T-helper 17 cell (primary cell): ENCODE data around the gene SPATS2L. TPM values are rescaled to one million over a fixed set of nuclear protein-coding genes. Genes with fewer than 3 reads are reported as not detected.

ENCODE experiments used
- ATAC-seq: fragments of 150-1000 bp; cut with Tn5 transposase; 2 replicates; pipeline ENCODE4 v1.10.0; 2021; ENCODE audit warnings: mild to moderate bottlenecking, moderate library complexity
- DNase-seq, 3 donors: peaks; one replicate each; pipeline versions ENCODE4 v3.0.0 to v3.0.0-alpha.2; 2020 to 2021
- H3K9me3 ChIP-seq: one replicate; pipeline ENCODE4 v1.7.0; 2013; ENCODE audit warnings: low read length, mild to moderate bottlenecking; ENCODE audit not compliant: control insufficient read depth, poor library complexity, severe bottlenecking
- H3K27ac Mint-ChIP-seq: one replicate; pipeline ENCODE4 v1.8.0; 2022; ENCODE audit warnings: mild to moderate bottlenecking, moderate library complexity, mixed read lengths
- H3K27me3 Mint-ChIP-seq: one replicate; pipeline ENCODE4 v1.8.0; 2022; ENCODE audit warnings: mixed read lengths
- H3K36me3 Mint-ChIP-seq: one replicate; pipeline ENCODE4 v1.8.0; 2022; ENCODE audit warnings: low read depth, mixed read lengths
- H3K4me1 Mint-ChIP-seq: one replicate; pipeline ENCODE4 v1.8.0; 2022; ENCODE audit warnings: mild to moderate bottlenecking, mixed read lengths
- H3K4me3 Mint-ChIP-seq: one replicate; pipeline ENCODE4 v1.8.0; 2022; ENCODE audit warnings: mild to moderate bottlenecking, moderate library complexity, mixed read lengths
- total RNA-seq, 4 donors: library from RNA in 2 of 4; stranded (reverse) in 2 of 4; gene quantifications; one replicate each; pipeline ENCODE4 v1.2.3 and lab custom pipeline; 2022 to 2026

The SPATS2L gene
- total RNA-seq, 2 donors from 2014 or later = 3.1 to 7.0 TPM

- Mint-ChIP-seq H3K27ac (no peak overlapping the region), H3K36me3 (no peaks in the 10 kb centered on the region), H3K4me1 (no peaks in the 10 kb centered on the region), H3K4me3 (no peak overlapping the region), H3K27me3 (peaks cover 7% of the 10 kb centered on the region)
- no peak for ATAC-seq
- no peak for DNase-seq
- no peaks in the 10 kb centered on the region for H3K9me3 ChIP-seq
Measured at GRCh38 chr2:200351815-200352214, 45.3 kb downstream of the SPATS2L start.

GRCh38 chr2:200352636-200353035, 46.1 kb downstream of the SPATS2L start:
- no peak for ATAC-seq
- no peak for DNase-seq
- no peaks in the 10 kb centered on the region for H3K36me3 Mint-ChIP-seq
- H3K4me1 Mint-ChIP-seq = no peaks in the 10 kb centered on the region
- H3K27me3 Mint-ChIP-seq = peaks cover 7% of the 10 kb centered on the region
- H3K4me3 Mint-ChIP-seq = no peak overlapping the region
- H3K27ac Mint-ChIP-seq = no peak overlapping the region
- no peaks in the 10 kb centered on the region for H3K9me3 ChIP-seq

GRCh38 chr2:200353120-200353519, 46.6 kb downstream of the SPATS2L start:
- no peaks in the 10 kb centered on the region for H3K4me1 Mint-ChIP-seq
- DNase-seq = no peak
- H3K36me3 Mint-ChIP-seq = no peaks in the 10 kb centered on the region
- H3K27me3 Mint-ChIP-seq = peaks cover 7% of the 10 kb centered on the region
- no peaks in the 10 kb centered on the region for H3K9me3 ChIP-seq
- H3K27ac Mint-ChIP-seq = no peak overlapping the region
- ATAC-seq = no peak
- no peak overlapping the region for H3K4me3 Mint-ChIP-seq

- ATAC-seq = no peak
Measured at GRCh38 chr2:200353874-200354273, 47.4 kb downstream of the SPATS2L start.

GRCh38 chr2:200354833-200355751, 48.6 kb downstream of the SPATS2L start:
- DNase-seq (no peak), ATAC-seq (no peak)
- no peaks in the 10 kb centered on the region for H3K36me3 Mint-ChIP-seq
- H3K4me3 Mint-ChIP-seq = no peak overlapping the region
- H3K27me3 Mint-ChIP-seq = peaks cover 12% of the 10 kb centered on the region
- H3K27ac Mint-ChIP-seq = no peak overlapping the region
- no peaks in the 10 kb centered on the region for H3K4me1 Mint-ChIP-seq
- H3K9me3 ChIP-seq = no peaks in the 10 kb centered on the region

More at GRCh38 chr2:200353874-200354273, 47.4 kb downstream of the SPATS2L start:
- Mint-ChIP-seq H3K27ac (no peak overlapping the region), H3K4me3 (no peak overlapping the region), H3K36me3 (no peaks in the 10 kb centered on the region), H3K27me3 (peaks cover 7% of the 10 kb centered on the region), H3K4me1 (no peaks in the 10 kb centered on the region)
- DNase-seq = no peak
- no peaks in the 10 kb centered on the region for H3K9me3 ChIP-seq

- DNase-seq = no peak
Measured at GRCh38 chr2:200356321-200356720, 49.8 kb downstream of the SPATS2L start.

GRCh38 chr2:200356857-200357384, 50.4 kb downstream of the SPATS2L start:
- no peak for DNase-seq
- Mint-ChIP-seq H3K27ac (no peak overlapping the region), H3K4me1 (no peaks in the 10 kb centered on the region), H3K4me3 (no peak overlapping the region), H3K36me3 (no peaks in the 10 kb centered on the region), H3K27me3 (peaks cover 15% of the 10 kb centered on the region)
- no peak for ATAC-seq
- no peaks in the 10 kb centered on the region for H3K9me3 ChIP-seq

More at GRCh38 chr2:200356321-200356720, 49.8 kb downstream of the SPATS2L start:
- Mint-ChIP-seq H3K36me3 (no peaks in the 10 kb centered on the region), H3K4me3 (no peak overlapping the region), H3K27ac (no peak overlapping the region), H3K27me3 (peaks cover 15% of the 10 kb centered on the region), H3K4me1 (no peaks in the 10 kb centered on the region)
- H3K9me3 ChIP-seq = no peaks in the 10 kb centered on the region
- ATAC-seq = no peak

GRCh38 chr2:200357845-200358244, 51.4 kb downstream of the SPATS2L start:
- no peak overlapping the region for H3K27ac Mint-ChIP-seq
- no peak for ATAC-seq
- DNase-seq = no peak
- no peaks in the 10 kb centered on the region for H3K9me3 ChIP-seq
- H3K36me3 Mint-ChIP-seq = no peaks in the 10 kb centered on the region
- peaks cover 15% of the 10 kb centered on the region for H3K27me3 Mint-ChIP-seq
- no peaks in the 10 kb centered on the region for H3K4me1 Mint-ChIP-seq
- no peak overlapping the region for H3K4me3 Mint-ChIP-seq

- H3K36me3 Mint-ChIP-seq = no peaks in the 10 kb centered on the region
- H3K9me3 ChIP-seq = no peaks in the 10 kb centered on the region
- H3K27ac Mint-ChIP-seq = no peak overlapping the region
- ATAC-seq (no peak), DNase-seq (no peak)
- no peaks in the 10 kb centered on the region for H3K4me1 Mint-ChIP-seq
- H3K4me3 Mint-ChIP-seq = no peak overlapping the region
- H3K27me3 Mint-ChIP-seq = peaks cover 14% of the 10 kb centered on the region
Measured at GRCh38 chr2:200359552-200359951, 53.1 kb downstream of the SPATS2L start.

GRCh38 chr2:200360364-200360763, 53.9 kb downstream of the SPATS2L start:
- DNase-seq (no peak), ATAC-seq (no peak)
- Mint-ChIP-seq H3K27ac (no peak overlapping the region), H3K36me3 (no peaks in the 10 kb centered on the region), H3K27me3 (peaks cover 14% of the 10 kb centered on the region), H3K4me3 (no peak overlapping the region), H3K4me1 (no peaks in the 10 kb centered on the region)
- H3K9me3 ChIP-seq = no peaks in the 10 kb centered on the region

GRCh38 chr2:200362202-200362917, 55.9 kb downstream of the SPATS2L start:
- Mint-ChIP-seq H3K4me3 (no peak overlapping the region), H3K27me3 (peaks cover 23% of the 10 kb centered on the region), H3K27ac (no peak overlapping the region), H3K36me3 (no peaks in the 10 kb centered on the region), H3K4me1 (no peaks in the 10 kb centered on the region)
- H3K9me3 ChIP-seq = no peaks in the 10 kb centered on the region
- DNase-seq = no peak
- ATAC-seq = no peak

- H3K9me3 ChIP-seq = no peaks in the 10 kb centered on the region
- H3K36me3 Mint-ChIP-seq = no peaks in the 10 kb centered on the region
- no peak for ATAC-seq
- H3K4me3 Mint-ChIP-seq = no peak overlapping the region
- no peak for DNase-seq
- no peaks in the 10 kb centered on the region for H3K4me1 Mint-ChIP-seq
- H3K27me3 Mint-ChIP-seq = peaks cover 23% of the 10 kb centered on the region
- H3K27ac Mint-ChIP-seq = no peak overlapping the region
Measured at GRCh38 chr2:200363279-200363678, 56.8 kb downstream of the SPATS2L start.

GRCh38 chr2:200364142-200364541, 57.6 kb downstream of the SPATS2L start:
- H3K27me3 Mint-ChIP-seq = peaks cover 23% of the 10 kb centered on the region
- no peaks in the 10 kb centered on the region for H3K4me1 Mint-ChIP-seq
- no peaks in the 10 kb centered on the region for H3K9me3 ChIP-seq
- DNase-seq = no peak
- H3K36me3 Mint-ChIP-seq = no peaks in the 10 kb centered on the region
- H3K4me3 Mint-ChIP-seq = no peak overlapping the region
- no peak overlapping the region for H3K27ac Mint-ChIP-seq
- no peak for ATAC-seq
